ENCODE measurements around the gene DAPP1. TPM values are rescaled to one million over a fixed set of nuclear protein-coding genes. Genes with fewer than 3 reads are reported as not detected.
"Not testable (repeated sequence)": the region's sequence is repeated elsewhere in the genome, so short reads cannot be mapped to it uniquely, and the experiment has no call there.

Gene DAPP1
- polyA plus RNA-seq, 3 donors, result 0.36 to 1.5 (median 1.2) TPM

- no peak overlapping the region for H3K27ac ChIP-seq (ENCODE audit: low read depth, low read length)
- WGBS, 3 donors, result 82 to 93% (median 91%) methylated on average over 1 of the region's 1 CpG
Observed at GRCh38 chr4:99818661-99819060, 2.0 kb downstream of the DAPP1 start.

- no peak overlapping the region for H3K27ac ChIP-seq (ENCODE audit: low read depth, low read length)
- 55 to 70% (median 56%) methylated on average over 4 of the region's 4 CpGs for WGBS, 3 donors
Observed at GRCh38 chr4:99821918-99822503, 5.4 kb downstream of the DAPP1 start.

DNA sequence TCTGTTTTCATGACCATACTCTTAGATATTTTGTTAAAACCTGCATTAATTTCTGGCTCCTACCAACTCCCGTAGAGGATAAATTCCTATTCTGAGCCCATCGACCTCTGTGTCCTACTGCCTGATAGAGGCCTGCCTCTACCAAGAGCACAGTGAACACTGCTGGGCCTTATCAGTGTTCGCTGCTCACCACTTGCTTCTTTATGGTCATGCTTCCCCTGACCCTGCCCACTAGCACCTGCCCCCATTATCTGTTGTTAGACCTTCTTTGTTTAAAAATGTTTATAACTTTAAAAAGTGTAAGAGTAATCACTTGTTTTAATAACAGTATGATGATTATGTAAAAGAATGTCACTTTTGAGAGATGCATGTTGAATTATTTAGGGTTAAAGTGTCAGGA lies 6.1 kb downstream of the DAPP1 start:
- 81 to 88% (median 85%) methylated on average over 3 of the region's 3 CpGs for WGBS, 3 donors
- no peak overlapping the region for H3K27ac ChIP-seq (ENCODE audit: low read depth, low read length)

DNA sequence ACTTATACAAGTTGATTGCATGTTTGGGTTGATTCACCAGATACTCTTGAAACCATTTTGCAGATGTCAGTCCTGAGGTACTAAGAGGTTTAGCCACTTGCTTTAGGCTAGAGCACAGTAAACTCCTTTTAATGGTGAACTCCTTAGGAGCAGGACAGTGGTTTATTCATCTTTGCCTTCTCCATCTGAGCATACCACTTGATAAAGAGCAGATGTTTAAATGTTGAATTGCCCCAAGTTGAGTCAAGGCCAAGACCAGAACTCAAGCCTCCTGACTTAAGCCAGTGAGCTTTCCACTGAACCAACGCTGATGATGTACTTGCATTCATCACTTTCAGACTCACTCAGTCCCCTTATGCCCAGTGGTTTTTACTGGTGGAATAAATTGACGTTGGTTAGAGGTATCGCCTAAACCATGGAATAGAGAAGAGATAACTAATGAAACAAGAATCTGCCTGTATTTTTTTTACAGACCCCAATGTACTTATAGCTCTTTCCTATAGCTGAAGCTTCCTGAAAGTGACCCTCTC lies 7.5 kb downstream of the DAPP1 start:
- no peak overlapping the region for H3K27ac ChIP-seq (ENCODE audit: low read depth, low read length)
- whole genome bisulfite sequencing, 3 donors, result 84 to 91% (median 86%) methylated on average over 3 of the region's 3 CpGs

GRCh38 chr4:99825272-99825671 lies 8.6 kb downstream of the DAPP1 start:
- WGBS, 3 donors, result 66 to 67% (median 66%) methylated on average over 3 of the region's 3 CpGs
- H3K27ac ChIP-seq (ENCODE audit: low read depth, low read length), result no peak overlapping the region

GRCh38 chr4:99826016-99826415 lies 9.4 kb downstream of the DAPP1 start:
- WGBS, 3 donors, result 72 to 88% (median 83%) methylated on average over 1 of the region's 1 CpG
- H3K27ac ChIP-seq (ENCODE audit: low read depth, low read length), result no peak overlapping the region

DNA sequence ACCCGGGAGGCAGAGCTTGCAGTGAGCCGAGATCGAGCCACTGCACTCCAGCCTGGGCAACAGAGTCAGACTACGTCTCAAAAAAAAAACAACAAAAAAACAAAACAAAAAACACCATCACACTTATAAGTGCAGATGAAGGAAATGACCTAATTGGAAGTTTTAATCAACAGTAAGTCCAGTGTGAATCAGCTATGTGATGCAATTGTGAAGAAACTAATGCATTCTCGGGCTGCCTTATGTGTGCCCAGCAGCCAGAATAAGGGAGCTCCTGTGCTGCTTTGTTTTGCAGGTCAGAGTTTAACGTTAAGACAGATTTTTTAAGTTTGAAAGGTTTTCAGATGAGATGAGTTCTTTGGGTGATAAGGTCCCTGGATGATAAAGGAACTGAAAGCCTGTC lies 10.8 kb downstream of the DAPP1 start:
- 76 to 91% (median 80%) methylated on average over 6 of the region's 6 CpGs for WGBS, 3 donors
- no peak overlapping the region for H3K27ac ChIP-seq (ENCODE audit: low read depth, low read length)

DNA sequence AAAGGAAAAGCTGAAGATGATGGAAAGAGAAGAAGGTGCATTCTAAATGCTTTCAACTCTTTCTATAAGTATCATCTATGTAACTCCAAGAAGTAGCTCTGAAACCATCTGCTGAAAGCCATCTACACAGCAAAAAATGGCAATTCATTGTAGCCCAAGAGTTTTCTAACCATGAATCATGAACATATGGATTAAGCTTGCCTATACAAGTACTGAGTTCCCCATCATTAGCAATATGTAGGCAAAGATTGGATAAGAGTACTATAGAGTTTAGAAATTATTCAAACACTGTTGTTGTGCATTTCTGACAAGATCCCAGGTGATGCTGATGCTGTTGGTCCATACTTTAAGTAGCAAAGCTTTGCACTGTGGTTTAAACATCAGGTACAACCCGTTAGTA lies 11.2 kb downstream of the DAPP1 start:
- 75 to 90% (median 77%) methylated on average over 1 of the region's 1 CpG for WGBS, 3 donors
- no peak overlapping the region for H3K27ac ChIP-seq (ENCODE audit: low read depth, low read length)

- 38 to 55% (median 48%) methylated on average over 1 of the region's 1 CpG for WGBS, 3 donors
- H3K27ac ChIP-seq (ENCODE audit: low read depth, low read length), result no peak overlapping the region
Observed at GRCh38 chr4:99828477-99828876, 11.8 kb downstream of the DAPP1 start.

DNA sequence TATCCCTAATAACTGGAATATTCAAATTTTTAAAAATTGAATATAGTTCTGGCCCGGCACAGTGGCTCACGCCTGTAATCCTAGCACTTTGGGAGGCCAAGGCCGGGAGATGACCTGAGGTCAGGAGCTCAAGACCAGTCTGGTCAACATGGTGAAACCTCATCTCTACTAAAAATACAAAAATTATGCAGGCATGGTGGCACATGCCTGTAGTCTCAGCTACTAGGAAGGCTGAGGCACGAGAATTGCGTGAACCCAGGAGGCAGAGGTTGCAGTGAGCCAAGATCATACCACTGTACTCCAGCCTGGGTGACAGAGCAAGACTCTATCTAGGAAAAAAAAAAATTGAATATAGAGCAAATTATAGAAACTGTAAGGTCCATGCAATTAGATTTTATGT lies 13.4 kb downstream of the DAPP1 start:
- 85 to 95% (median 93%) methylated on average over 5 of the region's 5 CpGs for WGBS, 3 donors
- not testable (repeated sequence) for H3K27ac ChIP-seq (ENCODE audit: low read depth, low read length)

DNA sequence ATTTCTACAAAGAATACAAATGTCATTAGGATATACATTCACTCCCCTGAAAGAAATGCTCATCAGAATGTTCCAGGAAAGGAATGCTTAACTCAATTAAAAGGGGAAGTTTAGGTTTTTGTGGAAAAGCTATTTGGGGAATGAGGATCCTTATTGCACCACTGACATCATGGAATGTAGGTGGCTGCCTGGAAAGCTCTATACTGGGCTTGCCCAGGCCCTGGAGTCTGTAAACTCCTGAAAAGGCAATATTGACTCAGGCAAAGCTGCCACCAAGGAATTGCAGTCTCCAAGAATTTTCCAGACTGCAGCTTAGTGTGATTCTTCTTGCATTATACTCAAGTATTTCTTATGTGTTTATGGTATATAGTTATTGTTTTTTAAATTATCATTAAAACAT lies 15.7 kb downstream of the DAPP1 start:
- no peak overlapping the region for H3K27ac ChIP-seq (ENCODE audit: low read depth, low read length)

- no peak overlapping the region for H3K27ac ChIP-seq (ENCODE audit: low read depth, low read length)
- 23 to 70% (median 57%) methylated on average over 3 of the region's 3 CpGs for WGBS, 3 donors
Observed at GRCh38 chr4:99832758-99833157, 16.1 kb downstream of the DAPP1 start.

DNA sequence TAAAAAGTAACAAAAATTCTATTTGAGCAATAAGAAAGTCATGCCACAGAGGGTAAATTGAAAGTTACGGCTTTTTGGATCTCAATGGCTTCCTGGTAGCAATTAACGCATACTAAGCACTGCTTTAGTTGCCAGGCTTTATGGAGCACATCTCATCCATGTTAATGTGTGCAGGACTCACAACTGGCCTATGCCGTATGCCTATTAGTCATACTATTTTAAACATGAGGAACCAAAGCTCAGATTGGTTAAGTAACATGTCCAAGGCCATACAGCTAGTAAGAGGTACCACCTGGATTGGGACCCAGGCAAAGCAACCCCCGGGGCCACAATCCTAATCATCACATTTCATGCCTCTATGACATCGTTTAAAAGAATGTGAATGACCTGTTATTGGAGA lies 17.1 kb downstream of the DAPP1 start:
- no peak overlapping the region for H3K27ac ChIP-seq (ENCODE audit: low read depth, low read length)
- 78 to 81% (median 80%) methylated on average over 5 of the region's 5 CpGs for WGBS, 3 donors

DNA sequence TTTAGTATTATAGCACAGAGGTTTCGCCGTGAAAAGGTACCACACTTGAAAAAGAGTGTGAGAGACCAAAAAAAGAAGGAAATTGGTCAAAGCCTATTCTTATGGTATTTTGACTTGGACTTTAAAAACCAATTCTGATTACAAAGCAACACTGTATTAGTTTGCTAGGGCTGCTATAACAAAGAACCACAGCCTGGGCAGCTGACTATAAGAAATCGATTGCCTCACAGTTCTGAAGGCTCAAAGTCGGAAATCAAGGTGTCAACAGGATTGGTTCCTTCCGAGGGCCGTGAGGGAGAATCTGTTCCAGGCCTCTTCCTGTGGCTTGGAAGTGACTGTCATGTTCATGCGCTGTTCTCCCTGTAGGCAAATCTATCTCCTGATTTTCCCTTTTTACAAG lies 17.9 kb downstream of the DAPP1 start:
- 93 to 97% (median 96%) methylated on average over 7 of the region's 7 CpGs for WGBS, 3 donors
- no peak overlapping the region for H3K27ac ChIP-seq (ENCODE audit: low read depth, low read length)

GRCh38 chr4:99835942-99836341 lies 19.3 kb downstream of the DAPP1 start:
- no peak overlapping the region for H3K27ac ChIP-seq (ENCODE audit: low read depth, low read length)
- WGBS, 3 donors, result 83 to 98% (median 93%) methylated on average over 2 of the region's 2 CpGs

DNA sequence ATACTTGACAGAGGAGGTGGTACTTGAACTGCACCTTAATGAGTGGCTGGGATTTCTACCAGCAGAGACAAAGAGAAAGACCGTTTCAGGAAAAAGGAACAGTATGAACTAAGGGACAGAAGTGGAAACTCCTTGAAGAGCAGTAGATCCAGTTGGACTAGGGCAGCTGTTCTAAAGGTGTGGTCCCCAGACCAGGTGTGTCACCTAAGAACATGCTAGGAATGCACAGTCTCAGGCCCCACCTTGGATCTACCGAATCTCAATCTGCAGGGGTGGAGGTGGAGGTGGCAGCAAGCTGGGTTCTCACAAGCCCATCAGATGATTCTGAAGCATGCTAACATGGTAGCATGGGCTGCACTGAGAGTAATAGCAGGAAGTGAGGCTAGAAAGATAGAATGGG lies 22.3 kb downstream of the DAPP1 start:
- no peak overlapping the region for H3K27ac ChIP-seq (ENCODE audit: low read depth, low read length)
- WGBS, 3 donors, result 68 to 92% (median 86%) methylated on average over 2 of the region's 2 CpGs

GRCh38 chr4:99841129-99841528 lies 24.5 kb downstream of the DAPP1 start:
- WGBS, 3 donors, result 90 to 91% (median 91%) methylated on average over 4 of the region's 4 CpGs
- no peak overlapping the region for H3K27ac ChIP-seq (ENCODE audit: low read depth, low read length)

DNA sequence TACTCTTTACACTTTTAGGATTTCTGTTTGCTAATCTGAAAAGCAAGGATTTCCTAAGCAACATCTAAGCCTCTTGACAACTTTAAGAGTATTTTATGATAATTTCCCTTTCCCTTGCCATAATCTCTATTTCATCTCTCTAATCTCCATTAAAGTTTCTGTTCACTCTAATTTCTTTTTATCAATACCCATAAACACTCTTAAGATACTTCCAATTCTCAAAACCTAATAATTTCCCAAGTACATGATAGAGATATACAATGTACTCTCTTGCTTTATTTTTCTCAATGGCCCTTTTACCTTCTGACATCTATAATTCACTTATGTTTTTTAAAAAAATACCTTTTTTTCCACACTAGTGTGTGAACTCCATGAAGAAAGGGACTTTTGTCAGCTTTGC lies 26.8 kb downstream of the DAPP1 start:
- no peak overlapping the region for H3K27ac ChIP-seq (ENCODE audit: low read depth, low read length)

GRCh38 chr4:99844048-99844447 lies 27.4 kb downstream of the DAPP1 start:
- 79 to 94% (median 84%) methylated on average over 7 of the region's 7 CpGs for WGBS, 3 donors
- H3K27ac ChIP-seq (ENCODE audit: low read depth, low read length), result no peak overlapping the region

GRCh38 chr4:99845179-99845578 lies 28.6 kb downstream of the DAPP1 start:
- WGBS, 3 donors, result 88 to 94% (median 91%) methylated on average over 1 of the region's 1 CpG
- no peak overlapping the region for H3K27ac ChIP-seq (ENCODE audit: low read depth, low read length)
